HG03159 (cell line): ENCODE measurements around the gene PRPF38B.
A peak's percentile ranks its signal among the peaks of the same experiment; 100 is the strongest.

Experiments used
- ATAC-seq: cut with Tn5 transposase; IDR thresholded peaks from one replicate; pipeline ENCODE4 v1.9.1; 2021; ENCODE audit warnings: mild to moderate bottlenecking, moderate library complexity; ENCODE audit not compliant: unreplicated experiment

PRPF38B gene

DNA sequence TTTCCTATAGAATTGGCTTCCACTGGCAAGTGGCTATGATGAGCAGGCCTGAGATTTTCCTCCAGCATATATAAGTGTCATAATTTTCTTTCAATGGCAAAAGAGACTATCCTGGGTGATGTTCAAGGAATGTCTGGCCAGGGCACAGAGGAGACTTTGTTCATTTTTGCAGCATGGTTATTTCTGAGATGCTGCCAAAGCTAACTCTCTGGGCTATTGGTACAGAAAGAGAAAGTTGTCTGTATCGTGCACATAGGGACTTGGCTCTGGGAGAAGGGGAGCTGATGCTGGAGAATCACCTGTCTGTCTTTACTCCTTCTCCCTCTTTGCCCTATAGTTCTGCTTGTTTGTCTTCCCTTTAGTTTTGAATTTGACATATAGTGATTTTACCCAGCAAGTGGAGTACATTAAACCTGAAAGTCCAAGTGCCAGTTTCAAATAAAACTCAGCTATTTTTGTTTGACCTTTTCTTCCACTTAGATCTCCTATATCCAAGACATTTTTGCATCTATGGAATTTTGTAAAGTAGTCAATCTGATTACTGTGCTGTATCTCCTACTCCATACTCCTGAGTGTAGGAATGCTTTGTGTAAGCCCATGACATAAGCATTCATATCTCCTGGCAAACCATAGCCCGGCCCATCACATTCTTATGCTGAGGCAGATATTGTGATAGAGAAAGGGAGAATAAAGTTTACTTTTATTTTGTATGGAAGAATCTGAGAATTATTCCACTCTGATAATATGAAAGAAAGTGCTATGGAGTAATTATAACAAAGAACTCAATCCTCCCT lies 24.5 kb downstream of the PRPF38B start:
- no peak for ATAC-seq

DNA sequence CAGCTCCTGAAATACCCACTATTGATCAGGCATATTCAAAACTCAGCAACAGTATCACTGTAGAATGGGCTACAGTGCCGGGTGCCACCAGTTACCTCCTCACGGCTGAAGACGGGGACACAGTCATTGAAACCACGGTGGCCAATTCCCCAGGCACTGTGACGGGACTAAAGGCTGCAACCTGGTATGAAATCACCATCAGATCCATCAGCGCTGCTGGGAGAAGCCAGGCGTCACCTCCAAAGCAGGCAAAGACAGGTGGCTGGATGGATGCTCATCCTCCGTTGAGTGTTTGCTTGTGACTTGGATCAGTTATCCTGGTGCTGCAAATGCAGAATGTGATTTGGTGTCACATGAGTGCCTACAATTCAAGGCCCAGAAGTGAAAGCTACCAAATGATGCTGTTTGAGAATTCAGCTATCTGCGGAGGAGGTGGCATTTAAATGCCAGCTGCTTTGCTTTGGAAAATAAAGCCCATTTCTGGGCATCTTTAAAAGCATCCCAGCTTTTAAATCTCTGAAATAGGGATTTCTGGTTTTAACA lies 25.7 kb downstream of the PRPF38B start:
- no peak for ATAC-seq

DNA sequence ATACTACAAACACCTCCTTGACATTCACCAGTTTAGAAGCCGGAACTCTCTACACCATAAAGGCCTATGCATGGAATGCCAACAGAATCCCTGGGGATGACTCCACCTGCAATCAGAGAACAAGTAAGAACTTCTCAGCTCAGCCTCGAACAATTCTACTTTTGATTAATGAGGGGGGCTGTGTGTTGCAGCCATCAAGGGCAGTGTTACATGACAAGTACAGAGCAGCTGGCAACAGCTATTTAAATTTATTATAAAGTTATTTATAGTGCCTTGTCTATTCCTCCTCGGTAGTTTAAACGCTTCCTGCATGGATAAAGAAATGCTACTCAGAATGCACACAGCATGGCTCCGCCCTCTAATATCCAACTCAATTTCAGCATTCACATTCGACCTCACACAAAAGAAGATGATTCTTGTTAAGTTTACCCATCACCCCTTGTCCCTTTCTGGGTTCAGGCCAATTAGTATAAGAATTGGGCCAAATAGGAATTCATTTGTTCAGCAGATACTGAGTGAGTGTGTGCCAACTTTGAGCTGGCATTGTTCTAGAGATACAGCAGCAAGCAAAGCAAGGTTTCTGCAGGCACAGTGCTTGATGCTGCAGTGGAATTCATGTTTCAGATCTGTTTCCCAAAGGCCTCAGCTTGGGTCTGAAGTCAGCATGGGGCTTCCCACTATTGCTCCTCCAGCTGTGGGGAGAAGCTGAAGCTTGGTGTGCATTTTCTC lies 27.0 kb downstream of the PRPF38B start:
- no peak for ATAC-seq

DNA sequence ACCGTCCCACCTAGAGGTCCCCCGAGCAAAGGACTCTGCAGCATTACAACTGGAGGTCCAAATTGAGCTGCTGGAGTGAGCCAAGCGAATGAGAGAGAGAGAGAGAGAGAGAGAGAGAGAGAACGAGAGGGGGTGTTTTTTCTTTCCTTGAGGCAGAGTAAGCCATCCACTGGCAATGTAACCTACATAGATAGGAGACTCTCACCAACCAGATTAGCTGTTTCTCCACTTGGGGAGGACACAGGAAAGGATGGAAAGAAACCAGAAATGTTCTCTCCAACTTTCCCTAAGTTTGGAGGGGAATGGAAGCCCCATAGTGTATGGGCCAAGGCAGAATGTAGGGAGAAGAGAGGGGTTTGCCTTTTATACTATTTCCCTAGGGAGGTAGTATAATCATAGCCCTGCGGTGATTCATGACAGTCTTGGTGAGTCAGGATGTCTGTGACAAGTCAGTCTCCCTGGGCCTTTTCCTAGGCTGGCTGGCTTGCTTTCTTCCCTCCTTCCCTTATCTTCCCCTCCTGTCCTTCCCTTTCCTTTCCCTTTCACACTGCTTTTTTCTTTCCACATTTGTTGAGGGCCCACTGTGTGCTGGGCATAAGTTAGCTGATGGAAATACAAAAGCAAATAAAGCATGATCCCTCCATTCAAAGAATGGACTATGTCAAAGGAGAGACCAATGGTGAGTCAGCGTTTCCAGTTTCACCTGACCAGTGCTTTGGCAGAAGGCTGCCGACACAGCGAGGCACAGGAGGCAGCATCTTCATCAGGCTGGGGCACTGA lies 27.7 kb downstream of the PRPF38B start:
- ATAC-seq: no peak

DNA sequence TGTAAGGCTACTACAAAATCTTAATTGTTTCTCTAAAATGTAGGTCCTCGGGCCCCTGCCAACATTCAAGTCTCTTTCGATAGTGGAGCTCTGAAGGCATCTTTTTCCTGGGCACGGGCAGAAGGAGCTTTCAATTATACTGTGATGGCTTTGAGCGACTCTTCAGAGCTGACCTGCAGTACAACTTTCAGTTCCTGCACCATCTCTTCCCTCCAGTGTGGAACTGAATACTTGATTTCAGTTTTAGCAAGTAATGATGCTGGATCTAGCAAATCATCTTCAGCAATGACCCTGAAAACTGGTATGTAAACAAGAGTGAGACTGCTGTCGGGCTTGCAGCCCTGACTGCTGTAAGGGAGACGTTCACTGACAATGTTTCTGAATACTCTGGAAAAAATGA lies 30.2 kb downstream of the PRPF38B start:
- ATAC-seq: no peak

DNA sequence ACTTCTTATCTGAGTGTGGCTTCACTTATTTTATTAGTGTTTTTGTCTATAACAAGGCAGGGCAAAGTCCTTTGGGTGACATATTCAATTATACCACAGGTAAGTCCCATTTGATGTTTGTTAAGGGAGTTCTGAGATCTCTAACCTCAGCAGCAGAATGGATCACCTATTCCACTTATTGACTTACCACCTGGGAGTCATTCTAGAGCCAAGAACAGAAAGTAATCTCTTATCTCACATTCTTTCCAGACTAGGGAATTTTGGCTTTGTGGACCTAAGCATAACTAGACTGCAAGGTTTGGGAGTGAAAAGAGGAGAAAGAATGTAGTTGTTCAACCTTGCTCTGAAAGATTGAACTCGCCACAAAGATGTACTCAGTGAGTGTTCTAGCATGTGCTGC lies 33.8 kb downstream of the PRPF38B start:
- ATAC-seq: no peak

DNA sequence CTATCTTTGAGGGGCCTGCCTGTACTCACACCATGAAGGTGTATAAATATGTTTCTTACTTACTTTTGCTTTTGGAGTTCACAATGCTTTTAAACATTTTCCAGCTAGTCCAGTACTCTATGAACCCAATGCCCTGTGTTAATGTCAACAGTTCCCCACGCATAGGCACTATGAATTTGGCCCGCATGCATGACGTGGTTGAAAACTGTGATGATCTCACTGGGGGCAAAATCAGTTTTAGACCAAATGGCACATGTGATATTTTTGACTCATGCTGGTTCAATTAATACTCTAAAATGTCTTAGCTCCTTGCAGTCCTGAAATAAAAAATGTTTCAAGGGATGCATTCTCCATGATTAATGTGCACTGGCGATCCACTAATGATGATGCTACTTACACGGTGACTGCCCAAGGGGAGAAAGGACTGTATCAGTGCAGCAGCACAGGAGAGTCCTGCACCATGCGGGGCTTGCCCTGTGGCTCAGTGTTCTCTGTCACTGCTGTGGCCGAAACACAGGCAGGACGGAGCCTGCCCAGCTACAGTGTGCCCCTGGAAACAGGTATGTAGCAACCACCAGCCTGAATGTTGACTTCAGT lies 36.3 kb downstream of the PRPF38B start:
- ATAC-seq: no peak

DNA sequence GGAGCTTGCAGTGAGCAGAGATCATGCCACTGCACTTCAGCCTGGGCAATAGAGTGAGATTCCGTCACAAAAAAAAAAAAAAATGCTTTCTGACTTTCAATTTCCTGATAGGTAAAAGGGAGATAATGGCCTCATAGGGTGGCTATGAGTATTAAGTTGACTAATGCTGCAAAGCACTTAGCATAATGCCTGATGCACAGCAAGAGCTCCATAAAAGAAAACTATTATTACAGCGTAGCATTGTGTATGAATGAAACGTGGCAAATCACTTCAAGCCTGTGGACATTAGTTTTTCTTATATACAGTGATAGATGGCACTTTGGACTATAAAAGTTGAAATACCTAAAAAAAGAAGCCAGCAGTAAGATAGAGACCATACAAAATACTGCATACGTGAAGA lies 37.4 kb downstream of the PRPF38B start:
- ATAC-seq: no peak

DNA sequence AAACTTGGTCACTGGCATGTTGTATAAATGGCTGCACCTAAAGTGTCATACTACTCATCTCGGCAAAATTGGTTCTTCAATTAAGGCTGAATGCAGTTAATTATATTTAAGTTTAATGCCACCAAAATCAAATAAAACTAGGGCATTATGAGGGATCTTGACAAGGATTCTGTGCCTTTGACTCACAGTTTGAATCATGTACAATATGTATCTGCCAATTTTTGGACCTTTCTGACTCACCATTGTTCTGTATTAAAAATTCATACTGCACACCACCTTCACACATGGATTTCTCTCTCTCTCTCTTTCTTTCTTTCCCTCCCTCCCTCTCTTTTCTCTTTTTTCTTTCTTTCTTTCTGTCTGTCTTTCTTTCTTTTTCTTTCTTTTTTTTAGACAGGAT lies 40.3 kb downstream of the PRPF38B start:
- no peak for ATAC-seq

DNA sequence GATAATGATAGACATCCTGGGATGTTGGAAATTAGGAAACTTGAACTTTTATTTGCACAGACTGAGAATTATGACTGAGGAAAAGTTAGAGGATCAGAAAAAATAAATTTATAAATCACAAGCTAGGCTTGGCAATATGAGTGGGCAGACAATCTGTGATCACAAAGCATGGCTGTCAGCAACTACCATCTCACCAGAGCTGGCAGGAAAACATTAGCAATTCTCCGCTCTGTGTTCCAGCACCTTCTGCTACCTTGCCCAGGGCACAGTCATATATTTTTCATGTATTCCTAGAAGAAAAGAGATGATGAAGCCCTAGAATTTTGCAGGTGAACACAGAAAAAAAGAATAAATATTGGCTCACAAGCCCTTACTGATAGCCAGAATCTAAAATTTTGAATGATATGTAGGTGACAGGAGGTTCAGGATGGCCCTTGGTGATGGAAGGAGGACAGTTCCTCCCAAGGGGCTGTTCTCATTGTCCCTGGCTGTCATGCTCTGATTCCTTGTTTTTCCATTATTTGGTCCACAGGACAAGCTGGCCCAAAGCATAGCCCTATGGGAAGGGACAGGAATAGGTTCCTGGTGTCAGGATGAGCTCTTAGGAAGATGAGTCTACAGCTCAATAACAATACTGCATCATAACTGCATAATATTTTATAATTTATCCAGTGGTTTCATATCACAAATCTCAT lies 42.2 kb downstream of the PRPF38B start:
- no peak for ATAC-seq

DNA sequence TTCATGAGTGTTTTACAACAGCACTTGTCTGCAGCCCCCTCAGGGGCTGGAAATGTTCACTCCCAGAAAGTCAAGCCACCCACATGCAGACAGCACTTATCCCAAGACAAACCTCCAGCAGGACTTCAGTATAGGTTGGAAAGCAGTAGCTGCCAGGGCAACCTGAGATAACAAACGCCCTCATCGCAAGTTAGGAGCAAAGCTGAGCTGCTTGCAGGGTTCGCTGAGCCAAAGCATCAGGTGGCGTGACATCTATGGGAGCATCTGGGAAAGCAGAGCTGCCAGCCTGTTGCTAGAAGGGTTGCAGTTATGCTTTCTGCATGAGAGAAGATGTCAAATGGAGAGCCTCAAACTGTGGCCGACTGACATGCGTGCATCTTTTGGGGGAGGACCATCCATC lies 50.1 kb downstream of the PRPF38B start:
- no peak for ATAC-seq

DNA sequence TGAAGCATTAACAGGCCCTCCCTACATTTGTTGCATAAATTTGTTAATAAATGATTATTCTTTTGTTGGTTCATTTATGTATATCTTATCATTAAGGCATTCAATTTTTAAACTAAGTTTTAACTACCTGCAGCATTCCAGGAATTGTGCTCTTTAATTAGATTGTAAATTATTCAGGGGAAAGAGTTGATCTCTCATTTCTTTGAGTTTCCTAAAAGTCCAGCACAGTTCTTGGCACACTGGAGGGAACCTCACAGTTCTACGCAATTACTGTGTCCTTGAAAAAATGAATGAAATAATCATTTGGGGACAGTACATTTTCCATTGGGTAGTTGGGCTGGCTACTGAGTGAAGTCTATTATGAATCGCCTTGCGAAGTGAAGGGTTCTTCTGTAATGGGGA lies 53.9 kb downstream of the PRPF38B start:
- no peak for ATAC-seq

DNA sequence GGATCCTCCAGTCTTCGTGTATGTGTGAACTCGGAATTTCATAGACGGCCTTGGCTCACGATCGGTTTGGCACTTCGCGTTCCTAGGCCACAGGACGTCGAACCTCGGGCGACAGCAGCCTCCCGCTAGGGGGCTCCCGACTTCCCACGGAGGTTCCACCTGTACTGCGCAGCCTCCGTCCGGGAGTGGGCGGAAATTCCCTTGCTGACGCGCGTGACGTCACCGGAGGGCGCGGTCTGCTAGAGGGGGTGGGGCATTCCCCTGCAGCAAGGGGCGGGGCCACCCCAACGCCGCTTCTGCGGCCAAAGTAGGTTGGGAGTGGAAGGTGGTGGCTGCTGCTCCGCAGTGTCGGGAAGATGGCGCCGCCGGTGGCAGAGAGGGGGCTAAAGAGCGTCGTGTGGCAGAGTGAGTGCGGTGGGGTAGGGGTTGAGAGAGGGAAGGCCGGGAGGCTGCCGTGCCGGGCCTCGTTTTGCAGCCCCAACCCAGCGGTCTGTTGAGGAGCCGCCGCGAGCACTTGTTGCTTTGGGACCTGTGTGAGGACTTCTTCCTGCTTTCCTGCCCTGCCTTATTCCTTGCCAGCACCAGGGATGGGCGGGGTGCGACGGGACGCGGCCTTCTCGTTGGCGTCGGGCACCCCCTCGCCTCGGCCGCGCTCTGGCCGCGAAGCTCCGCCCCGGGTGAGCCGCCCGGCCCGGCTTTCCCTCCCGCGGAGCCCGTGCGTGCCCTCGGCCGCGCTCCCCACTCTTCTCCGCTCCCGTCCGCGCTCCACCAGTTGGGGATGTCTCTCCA lies 54.5 kb downstream of the PRPF38B start, which contains the start of gene STXBP3:
Gene STXBP3 (plus strand): TSS at position 293 of the 789 bp plus-strand sequence. CDS start 64 bp downstream, at position 357.
- peak; percentile 87 for ATAC-seq

DNA sequence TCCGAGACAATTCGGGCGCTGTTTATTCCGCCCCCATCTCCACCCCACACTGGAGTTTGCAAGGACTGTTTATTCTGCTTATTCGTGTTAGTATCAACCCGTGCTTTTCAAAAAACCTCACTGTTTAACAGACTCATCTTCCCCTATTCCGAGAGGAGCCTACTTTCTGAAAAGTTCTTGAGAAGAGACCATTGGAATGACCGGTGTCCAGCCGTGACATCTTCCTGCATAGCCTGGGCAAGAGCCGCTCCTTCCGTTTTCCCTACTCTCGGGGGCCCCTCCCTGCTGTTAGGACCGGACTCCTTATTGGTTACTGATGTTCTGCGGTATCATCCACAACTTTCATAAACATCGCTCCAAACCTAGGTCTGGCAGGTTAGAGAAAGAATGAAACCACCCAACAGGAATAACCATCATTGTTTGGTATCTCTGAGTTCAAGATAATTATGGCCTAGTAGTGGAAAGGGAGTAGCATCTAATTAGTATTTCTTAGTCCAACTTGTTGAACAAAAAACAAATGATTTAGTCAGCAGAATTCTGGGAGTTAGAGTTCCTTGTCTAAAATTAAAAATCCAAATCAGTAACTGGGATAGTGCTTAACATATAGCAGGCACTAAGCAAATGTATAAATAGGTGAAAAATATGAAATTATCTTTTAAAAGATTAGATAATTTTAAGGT lies 55.2 kb downstream of the PRPF38B start:
- peak; percentile 13 for ATAC-seq

DNA sequence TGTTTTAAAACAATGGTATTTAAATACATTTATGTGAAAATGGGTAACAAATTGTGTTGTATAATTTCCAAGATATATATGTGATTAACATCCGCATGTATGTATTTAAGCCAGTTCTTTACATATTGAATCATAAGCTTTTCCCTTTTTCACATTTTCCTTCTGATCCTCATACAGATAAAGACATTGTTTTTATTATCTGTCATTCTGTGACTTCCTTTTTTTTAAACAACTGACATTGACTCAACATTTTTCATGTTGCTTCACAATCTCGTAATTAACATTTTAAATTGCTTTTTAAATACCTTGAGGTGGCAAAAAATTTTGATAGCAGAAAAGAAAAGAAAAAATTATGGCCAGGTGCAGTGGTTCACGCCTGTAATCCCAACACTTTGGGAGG lies 55.8 kb downstream of the PRPF38B start:
- ATAC-seq: no peak

DNA sequence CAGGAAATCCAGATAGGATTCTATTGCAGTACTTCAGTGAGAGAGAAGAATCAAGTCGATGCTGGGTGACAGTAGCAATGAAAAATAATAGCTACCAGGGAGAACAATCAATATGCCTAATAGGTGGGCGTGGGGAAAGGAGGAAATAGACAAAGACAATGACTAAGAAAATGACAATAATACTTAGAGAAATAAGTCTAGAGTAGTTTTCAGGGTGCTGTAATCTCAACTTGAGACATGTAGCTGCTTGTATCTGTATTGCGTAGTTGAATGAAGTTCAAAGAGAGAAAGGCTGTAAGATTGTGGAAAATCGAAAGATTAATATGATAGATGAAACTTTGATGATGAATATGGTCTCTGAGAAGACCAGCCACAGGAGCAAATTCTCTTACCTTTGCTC lies 57.0 kb downstream of the PRPF38B start:
- no peak for ATAC-seq

DNA sequence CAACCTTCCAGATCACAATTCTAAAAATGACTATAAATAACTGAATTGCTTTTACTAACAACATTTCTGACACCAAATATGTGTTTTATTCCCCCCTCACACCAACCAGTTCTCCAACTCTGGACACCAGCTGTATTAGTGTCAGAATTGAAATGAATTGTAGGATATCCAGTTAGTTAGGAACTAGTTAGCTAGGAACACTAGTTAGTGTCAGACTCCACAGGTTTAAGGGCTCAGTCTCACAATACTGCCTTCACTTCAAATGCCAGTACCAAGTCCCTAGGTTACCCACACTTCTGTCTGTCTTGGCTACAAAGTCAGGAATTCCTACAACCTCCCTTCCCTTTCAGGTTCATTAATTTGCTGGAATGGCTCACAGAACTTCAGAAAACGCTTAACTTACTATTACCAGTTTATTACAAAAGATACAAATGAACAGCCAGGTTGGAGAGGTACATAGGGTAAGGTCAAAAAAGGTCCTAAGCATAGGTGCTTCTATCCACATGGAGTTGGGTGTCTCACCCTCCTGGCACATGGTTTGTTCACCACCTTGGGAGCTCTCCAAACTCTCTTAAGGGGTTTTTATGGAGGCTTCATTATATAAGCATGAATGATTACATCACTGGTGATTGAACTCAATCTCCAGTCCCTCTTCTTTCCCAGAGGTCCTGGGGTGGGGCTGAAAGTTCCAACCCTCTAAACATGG lies 58.5 kb downstream of the PRPF38B start:
- ATAC-seq: no peak
